Measurements from ENCODE around the gene NUP188.
"Not testable (repeated sequence)": the region's sequence is repeated elsewhere in the genome, so short reads cannot be mapped to it uniquely, and the experiment has no call there.

The NUP188 gene

GRCh38 chr9:128917151-128917849, 30.2 kb upstream of the NUP188 start:
- DNase-seq = no peak

GRCh38 chr9:128918921-128919320, 28.6 kb upstream of the NUP188 start:
- no peak for DNase-seq

- peak in 1 of 2 donors; percentile 32 for DNase-seq
Measured at GRCh38 chr9:128919402-128920089, 28.0 kb upstream of the NUP188 start.

GRCh38 chr9:128920381-128921058, 27.0 kb upstream of the NUP188 start, which contains the start of gene PHYHD1:
Gene PHYHD1 (plus strand): TSS chr9:128920982. CDS start chr9:128922324, 1,342 bp downstream.
- DNase-seq = no peak

- no peak for DNase-seq
Measured at GRCh38 chr9:128921881-128922763, 25.4 kb upstream of the NUP188 start.

- DNase-seq = no peak
Measured at GRCh38 chr9:128923493-128923883, 24.0 kb upstream of the NUP188 start.

GRCh38 chr9:128927731-128928411, 19.6 kb upstream of the NUP188 start:
- DNase-seq = peak in 1 of 2 donors; percentile 50

- no peak for DNase-seq
Measured at GRCh38 chr9:128928624-128929023, 18.9 kb upstream of the NUP188 start.

GRCh38 chr9:128929560-128929959, 17.9 kb upstream of the NUP188 start:
- DNase-seq = no peak

GRCh38 chr9:128933731-128934130, 13.8 kb upstream of the NUP188 start:
- no peak for DNase-seq

- no peak for DNase-seq
Measured at GRCh38 chr9:128936171-128936865, 11.2 kb upstream of the NUP188 start.

GRCh38 chr9:128937310-128938165, 10.0 kb upstream of the NUP188 start:
- no peak for DNase-seq

- DNase-seq = no peak
Measured at GRCh38 chr9:128940271-128940921, 7.1 kb upstream of the NUP188 start.

GRCh38 chr9:128940946-128941755, 6.3 kb upstream of the NUP188 start:
- DNase-seq = no peak

- DNase-seq = no peak
Measured at GRCh38 chr9:128943832-128944620, 3.5 kb upstream of the NUP188 start.

GRCh38 chr9:128944966-128945365, 2.5 kb upstream of the NUP188 start:
- not testable (repeated sequence) for DNase-seq

- DNase-seq = no peak
Measured at GRCh38 chr9:128945798-128946501, 1.5 kb upstream of the NUP188 start.

All from inflammatory macrophage treated with lipopolysaccharide for 1 hour (primary cell).